ENCODE measurements around the gene WDR72.

GRCh38 chr15:53469422-53469821 is 290.0 kb downstream of the WDR72 start:
- TF ChIP-seq CTCF (conservative IDR thresholded peaks at IDR 0.05; ENCODE audit: low read length) (no peak), EZH2phosphoT487 (IDR thresholded peaks at IDR 0.05; ENCODE audit: borderline replicate concordance) (no peak)
